ENCODE data around the gene UGT1A4.

- TF ChIP-seq POLR2A (IDR thresholded peaks at IDR 0.05; ENCODE audit: low read depth, low read length) (no peak), EP300 (IDR thresholded peaks at IDR 0.05; ENCODE audit: borderline replicate concordance in 1 of 2, control insufficient read depth in 1 of 2, low read depth in 2 of 2, low read length in 2 of 2) (no peak), CTCF (IDR thresholded peaks at IDR 0.05 in 2 of 3, conservative IDR thresholded peaks at IDR 0.05 in 1 of 3; ENCODE audit: control insufficient read depth in 2 of 3, extremely low read depth in 1 of 3, insufficient read depth in 1 of 3, low read depth in 3 of 3, low read length in 3 of 3) (no peak), RFX5 (IDR thresholded peaks at IDR 0.05; ENCODE audit: low read depth, low read length) (no peak), POU2F2 (IDR thresholded peaks at IDR 0.05; ENCODE audit: borderline replicate concordance, low read depth, low read length) (no peak), NKRF (conservative IDR thresholded peaks at IDR 0.05) (no peak), GATAD2B (conservative IDR thresholded peaks at IDR 0.05; ENCODE audit: low read depth) (no peak), CEBPB (IDR thresholded peaks at IDR 0.05; ENCODE audit: borderline replicate concordance in 1 of 2, low read depth in 2 of 2, low read length in 2 of 2) (no peak), ZBTB33 (IDR thresholded peaks at IDR 0.05) (no peak), CHD2 (IDR thresholded peaks at IDR 0.05; ENCODE audit: borderline replicate concordance, low read depth, low read length) (no peak)
Measured at GRCh38 chr2:233795735-233796171, 77.2 kb downstream of the UGT1A4 start.

All from GM12878 (cell line).